Breast epithelium (tissue), 3 donors: ENCODE data around the gene DSG3.

Source experiments
- CTCF ChIP-seq, 3 donors: fragments of 450-650 bp; IDR thresholded peaks; one replicate each; pipeline ENCODE4 v1.5.1; 2016 to 2017; ENCODE audit warnings: antibody characterized with exemption in 3 of 3, mild to moderate bottlenecking in 3 of 3, moderate library complexity in 3 of 3
- POLR2A ChIP-seq: fragments of 450-650 bp; IDR thresholded peaks from one replicate; pipeline ENCODE4 v1.6.1; 2016; ENCODE audit warnings: antibody characterized with exemption, mild to moderate bottlenecking, moderate library complexity
- POLR2AphosphoS5 ChIP-seq, 3 donors: sonication (generic); formaldehyde crosslinking; IDR thresholded peaks; one replicate each; pipeline ENCODE4 v1.6.1; 2017; ENCODE audit warnings: antibody characterized with exemption in 3 of 3

DNA sequence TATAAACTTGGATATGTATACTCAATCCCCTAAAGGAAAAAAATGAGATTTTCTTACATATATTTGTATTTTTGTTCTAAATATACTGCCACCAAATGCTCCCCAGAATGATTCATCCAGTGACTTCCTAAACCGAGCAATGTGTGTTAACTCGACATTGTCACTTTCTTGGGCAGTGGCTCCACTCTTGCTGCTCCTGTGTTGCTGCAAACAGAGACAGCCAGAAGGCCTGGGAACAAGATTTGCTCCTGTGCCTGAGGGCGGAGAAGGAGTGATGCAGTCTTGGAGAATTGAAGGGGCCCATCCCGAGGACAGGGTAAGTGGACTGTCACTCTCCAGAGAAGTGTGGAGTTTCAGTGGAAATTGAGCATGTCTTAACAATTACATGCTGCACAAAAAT, 38.3 kb upstream of the DSG3 start:
- no peak for TF ChIP-seq POLR2A
- TF ChIP-seq CTCF (IDR thresholded peaks at IDR 0.05): no peak
- no peak for TF ChIP-seq POLR2AphosphoS5 (IDR thresholded peaks at IDR 0.05)
